Right atrium auricular region (tissue), 2 donors: ENCODE results near the gene GPD1L. TPM values are rescaled to one million over a fixed set of nuclear protein-coding genes. Genes with fewer than 3 reads are reported as not detected.

Experiments used
- DNase-seq: peaks from one replicate; pipeline ENCODE4 v3.0.0-alpha.2; 2019; ENCODE audit warnings: low spot score
- H3K27ac ChIP-seq, 2 donors: fragments of 200-600 bp; sonication (generic); 1 replicate in 1 of 2; 2 replicates in 1 of 2; pipeline ENCODE4 v1.5.1; 2016 to 2019
- H3K27me3 ChIP-seq, 2 donors: fragments of 200-600 bp; sonication (generic); one replicate each; pipeline versions ENCODE4 v1.5.1 to v1.6.0; 2017 to 2019
- H3K36me3 ChIP-seq: fragments of 200-600 bp; sonication (generic); one replicate; pipeline ENCODE4 v1.5.1; 2016
- H3K4me1 ChIP-seq, 2 donors: fragments of 200-600 bp; sonication (generic); one replicate each; pipeline versions ENCODE4 v1.5.1 to v1.6.0; 2017 to 2019
- H3K4me3 ChIP-seq, 2 donors: fragments of 200-600 bp; sonication (generic); 1 replicate in 1 of 2; 2 replicates in 1 of 2; pipeline ENCODE4 v1.5.1; 2017 to 2019; ENCODE audit warnings: mild to moderate bottlenecking in 1 of 2, moderate library complexity in 1 of 2
- H3K9me3 ChIP-seq, 2 donors: fragments of 200-600 bp; sonication (generic); one replicate each; pipeline ENCODE4 v1.5.1; 2019
- total RNA-seq, 2 donors: library from RNA; depleted of rRNA; stranded (reverse); fragments of >200 nt; gene quantifications; one replicate each; pipeline ENCODE4 v1.1.0, GENCODE V29; 2016
- TF ChIP-seq, protein P1 (sequence below), 2 donors: fragments of 200-600 bp; sonication (generic); IDR thresholded peaks; one replicate each; pipeline ENCODE4 v1.5.1; 2019; ENCODE audit warnings: antibody characterized with exemption in 2 of 2

Gene GPD1L
- total RNA-seq, 2 donors from 2014 or later: 194 to 275 TPM

GRCh38 chr3:32176989-32177701, 70.7 kb downstream of the GPD1L start:
- H3K4me3 ChIP-seq: no peak overlapping the region
- no peaks in the 10 kb centered on the region for H3K27me3 ChIP-seq
- H3K4me1 ChIP-seq: peaks cover 0 to 9% of the 10 kb centered on the region in 2 donors
- TF ChIP-seq, protein P1, sequence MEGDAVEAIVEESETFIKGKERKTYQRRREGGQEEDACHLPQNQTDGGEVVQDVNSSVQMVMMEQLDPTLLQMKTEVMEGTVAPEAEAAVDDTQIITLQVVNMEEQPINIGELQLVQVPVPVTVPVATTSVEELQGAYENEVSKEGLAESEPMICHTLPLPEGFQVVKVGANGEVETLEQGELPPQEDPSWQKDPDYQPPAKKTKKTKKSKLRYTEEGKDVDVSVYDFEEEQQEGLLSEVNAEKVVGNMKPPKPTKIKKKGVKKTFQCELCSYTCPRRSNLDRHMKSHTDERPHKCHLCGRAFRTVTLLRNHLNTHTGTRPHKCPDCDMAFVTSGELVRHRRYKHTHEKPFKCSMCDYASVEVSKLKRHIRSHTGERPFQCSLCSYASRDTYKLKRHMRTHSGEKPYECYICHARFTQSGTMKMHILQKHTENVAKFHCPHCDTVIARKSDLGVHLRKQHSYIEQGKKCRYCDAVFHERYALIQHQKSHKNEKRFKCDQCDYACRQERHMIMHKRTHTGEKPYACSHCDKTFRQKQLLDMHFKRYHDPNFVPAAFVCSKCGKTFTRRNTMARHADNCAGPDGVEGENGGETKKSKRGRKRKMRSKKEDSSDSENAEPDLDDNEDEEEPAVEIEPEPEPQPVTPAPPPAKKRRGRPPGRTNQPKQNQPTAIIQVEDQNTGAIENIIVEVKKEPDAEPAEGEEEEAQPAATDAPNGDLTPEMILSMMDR (IDR thresholded peaks at IDR 0.05): peak; percentile 33 to 67
- no peak for DNase-seq
- no peak overlapping the region for H3K27ac ChIP-seq
- H3K36me3 ChIP-seq: no peaks in the 10 kb centered on the region
- H3K9me3 ChIP-seq: peaks cover 0 to 6% of the 10 kb centered on the region in 2 donors

DNA sequence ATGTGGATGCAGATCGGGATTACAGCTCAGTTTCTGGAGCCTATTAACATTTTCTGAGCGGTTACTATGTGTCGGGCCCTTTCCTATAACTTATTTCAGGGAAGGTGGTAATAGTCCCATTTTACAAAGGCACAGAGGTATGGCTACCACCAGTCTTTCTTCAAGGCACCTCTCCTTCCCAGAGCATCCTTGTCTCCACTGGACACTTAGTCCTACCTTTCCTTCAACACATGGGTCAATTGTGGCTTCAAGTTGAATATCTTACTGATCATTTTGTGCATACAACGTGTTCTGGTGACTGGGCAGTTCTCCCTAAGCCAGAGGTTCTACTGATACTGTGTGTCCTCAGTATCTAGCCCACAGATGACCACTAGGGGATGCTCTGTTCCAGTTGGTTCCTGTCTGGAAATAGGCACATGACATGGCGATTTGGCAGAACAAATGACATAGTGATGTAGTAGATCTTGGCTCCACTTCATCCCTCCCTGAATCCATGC, 71.3 kb downstream of the GPD1L start:
- Histone ChIP-seq H3K36me3 (no peaks in the 10 kb centered on the region), H3K4me3 (no peak overlapping the region), H3K27me3 (no peaks in the 10 kb centered on the region), H3K9me3 (no peaks in the 10 kb centered on the region), H3K4me1 (peaks cover 0 to 9% of the 10 kb centered on the region in 2 donors), H3K27ac (no peak overlapping the region)
- DNase-seq: peak; percentile 64
- TF ChIP-seq, protein P1 (IDR thresholded peaks at IDR 0.05): peak; percentile 40 to 79

GRCh38 chr3:32180141-32180784, 73.8 kb downstream of the GPD1L start:
- TF ChIP-seq, protein P1 (IDR thresholded peaks at IDR 0.05): no peak
- no peak overlapping the region for H3K4me3 ChIP-seq
- no peak for DNase-seq
- H3K27ac ChIP-seq: no peak overlapping the region
- peaks cover 0 to 9% of the 10 kb centered on the region in 2 donors for H3K4me1 ChIP-seq
- no peaks in the 10 kb centered on the region for H3K27me3 ChIP-seq
- no peaks in the 10 kb centered on the region for H3K9me3 ChIP-seq
- no peaks in the 10 kb centered on the region for H3K36me3 ChIP-seq

GRCh38 chr3:32181365-32181764, 74.9 kb downstream of the GPD1L start:
- no peaks in the 10 kb centered on the region for H3K36me3 ChIP-seq
- no peak for DNase-seq
- H3K9me3 ChIP-seq: no peaks in the 10 kb centered on the region
- TF ChIP-seq, protein P1 (IDR thresholded peaks at IDR 0.05): no peak
- no peaks in the 10 kb centered on the region for H3K27me3 ChIP-seq
- no peak overlapping the region for H3K27ac ChIP-seq
- no peak overlapping the region for H3K4me3 ChIP-seq
- peaks cover 0 to 9% of the 10 kb centered on the region in 2 donors for H3K4me1 ChIP-seq

DNA sequence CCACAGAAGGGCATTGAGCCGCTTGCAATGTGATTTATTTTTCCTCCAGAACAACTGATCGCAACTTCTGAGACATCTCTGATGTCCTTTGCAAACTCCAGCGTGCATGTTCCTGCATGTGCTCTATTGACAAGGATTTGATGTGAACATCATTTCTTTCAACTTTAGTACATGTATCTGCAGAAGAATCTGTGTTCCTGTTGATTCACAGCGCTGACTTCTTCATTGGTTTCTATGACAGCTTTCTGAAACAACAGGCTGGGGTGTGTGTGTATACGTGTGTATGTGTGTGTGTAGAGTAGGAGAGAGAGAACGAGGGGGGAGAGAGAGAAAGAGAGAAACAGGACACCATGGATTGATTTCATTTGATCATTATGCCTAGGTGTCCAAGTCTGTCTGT, 75.4 kb downstream of the GPD1L start:
- H3K9me3 ChIP-seq: no peaks in the 10 kb centered on the region
- H3K27me3 ChIP-seq: no peaks in the 10 kb centered on the region
- no peak overlapping the region for H3K27ac ChIP-seq
- H3K4me3 ChIP-seq: no peak overlapping the region
- H3K36me3 ChIP-seq: no peaks in the 10 kb centered on the region
- TF ChIP-seq, protein P1 (IDR thresholded peaks at IDR 0.05): no peak
- DNase-seq: no peak
- H3K4me1 ChIP-seq: peaks cover 0 to 9% of the 10 kb centered on the region in 2 donors
